GM21528 (cell line): ENCODE measurements around the gene DCLK1.

Source experiments
- ATAC-seq: cut with Tn5 transposase; IDR thresholded peaks from one replicate; pipeline ENCODE4 v1.9.1; 2021; ENCODE audit warnings: mild to moderate bottlenecking, moderate library complexity; ENCODE audit not compliant: unreplicated experiment, low FRiP score

The DCLK1 gene

GRCh38 chr13:36057041-36057440 is 74.1 kb downstream of the DCLK1 start:
- no peak for ATAC-seq

- ATAC-seq, result no peak
These were observed 75.8 kb downstream of the DCLK1 start for GRCh38 chr13:36055366-36055765.

- no peak for ATAC-seq
These were observed 77.1 kb downstream of the DCLK1 start for GRCh38 chr13:36054041-36054440.

GRCh38 chr13:36051082-36051481 is 80.1 kb downstream of the DCLK1 start:
- no peak for ATAC-seq

- ATAC-seq, result no peak
These were observed 84.5 kb downstream of the DCLK1 start for GRCh38 chr13:36046672-36047071.

- no peak for ATAC-seq
These were observed 92.2 kb downstream of the DCLK1 start for GRCh38 chr13:36038785-36039555.

- no peak for ATAC-seq
These were observed 98.1 kb downstream of the DCLK1 start for GRCh38 chr13:36033035-36033434.

GRCh38 chr13:36031490-36031889 is 99.7 kb downstream of the DCLK1 start:
- no peak for ATAC-seq

- ATAC-seq, result no peak
These were observed 100.4 kb downstream of the DCLK1 start for GRCh38 chr13:36030670-36031331.

GRCh38 chr13:36029166-36029565 is 102.0 kb downstream of the DCLK1 start:
- no peak for ATAC-seq

GRCh38 chr13:36028359-36029025 is 102.7 kb downstream of the DCLK1 start:
- ATAC-seq, result no peak

GRCh38 chr13:36026531-36026930 is 104.7 kb downstream of the DCLK1 start:
- ATAC-seq, result no peak

- ATAC-seq, result no peak
These were observed 116.4 kb downstream of the DCLK1 start for GRCh38 chr13:36014763-36015162.

GRCh38 chr13:36006894-36007675 is 124.1 kb downstream of the DCLK1 start:
- no peak for ATAC-seq

GRCh38 chr13:36006347-36006746 is 124.8 kb downstream of the DCLK1 start:
- ATAC-seq, result no peak

- ATAC-seq, result no peak
These were observed 129.6 kb downstream of the DCLK1 start for GRCh38 chr13:36001561-36001960.

GRCh38 chr13:36000028-36000427 is 131.2 kb downstream of the DCLK1 start:
- ATAC-seq, result no peak

GRCh38 chr13:35996360-35996759 is 134.8 kb downstream of the DCLK1 start:
- ATAC-seq, result no peak

GRCh38 chr13:35995136-35995535 is 136.0 kb downstream of the DCLK1 start:
- no peak for ATAC-seq

- ATAC-seq, result no peak
These were observed 136.8 kb downstream of the DCLK1 start for GRCh38 chr13:35994131-35994966.
